H1 (cell line): ENCODE measurements around the gene CDHR2. TPM values are rescaled to one million over a fixed set of nuclear protein-coding genes. Genes with fewer than 3 reads are reported as not detected.

Source experiments
- CTCF ChIA-PET: fragments of 300-600 bp; sonication (Branson Sonifier 250); formaldehyde crosslinking; loops from one replicate; lab custom pipeline; 2021; ENCODE audit not compliant: partially characterized antibody; lab: Charles Lee
- POLR2A ChIA-PET: fragments of 300-600 bp; sonication (Branson Sonifier 250); formaldehyde crosslinking; loops from one replicate; lab custom pipeline; 2021; ENCODE audit warnings: inconsistent platforms; ENCODE audit not compliant: partially characterized antibody; lab: Charles Lee
- DNase-seq, 2 experiments: peaks; one replicate each; pipeline versions ENCODE4 v3.0.0 to v3.0.0-alpha.2; 2010 to 2022; ENCODE audit warnings: low spot score in 2 of 2, low read depth in 1 of 2, mixed read lengths in 1 of 2
- FAIRE-seq: peaks from 2 replicates; lab custom pipeline; 2011; peaks lifted over from hg19 to GRCh38; lab: Jason Lieb, UNC
- H2AFZ ChIP-seq: 2 replicates; pipeline ENCODE4 v1.8.1; 2012; ENCODE audit warnings: low read length, inconsistent platforms
- H2AK5ac ChIP-seq: 2 replicates; pipeline ENCODE4 v1.6.1; 2013; ENCODE audit warnings: low read depth, low read length
- H2BK120ac ChIP-seq: replicated peaks from 2 replicates; pipeline ENCODE3; 2013; ENCODE audit warnings: low read depth, low read length, inconsistent platforms
- H2BK12ac ChIP-seq: 2 replicates; pipeline ENCODE4 v1.6.1; 2013; ENCODE audit warnings: low read depth, low read length
- H2BK15ac ChIP-seq: 2 replicates; pipeline ENCODE4 v1.6.1; 2013; ENCODE audit warnings: low read length
- H2BK20ac ChIP-seq: 2 replicates; pipeline ENCODE4 v1.6.1; 2013; ENCODE audit warnings: low read length
- H2BK5ac ChIP-seq: 2 replicates; pipeline ENCODE4 v1.6.1; 2013; ENCODE audit warnings: low read depth, low read length
- H3K14ac ChIP-seq: 2 replicates; pipeline ENCODE4 v1.6.1; 2013; ENCODE audit warnings: inconsistent platforms; ENCODE audit not compliant: insufficient read length
- H3K18ac ChIP-seq: 2 replicates; pipeline ENCODE4 v1.6.1; 2013; ENCODE audit warnings: low read length; ENCODE audit errors: extremely low read depth
- H3K23ac ChIP-seq: 2 replicates; pipeline ENCODE4 v1.6.1; 2013; ENCODE audit warnings: inconsistent platforms; ENCODE audit not compliant: insufficient read length
- H3K23me2 ChIP-seq: 2 replicates; pipeline ENCODE4 v1.6.1; 2013; ENCODE audit warnings: low read depth, low read length
- H3K27ac ChIP-seq: 2 replicates; pipeline ENCODE4 v1.6.1; 2011; ENCODE audit warnings: low read depth, low read length, inconsistent platforms
- H3K27me3 ChIP-seq, 4 experiments: replicated peaks in 1 of 4; 1 replicate in 1 of 4; 2 replicates in 3 of 4; pipeline versions ENCODE4 v1.6.1 to v1.8.1; 2011 to 2013; ENCODE audit warnings: low read length in 3 of 4, mild to moderate bottlenecking in 3 of 4, inconsistent platforms in 2 of 4, mixed read lengths in 2 of 4, moderate library complexity in 1 of 4; ENCODE audit not compliant: control insufficient read depth in 3 of 4, insufficient read depth in 3 of 4; ENCODE audit errors: extremely low read depth in 1 of 4
- H3K36me3 ChIP-seq, 4 experiments: 2 replicates each; pipeline versions ENCODE4 v1.6.1 to v1.8.1; 2011 to 2013; ENCODE audit warnings: mild to moderate bottlenecking in 4 of 4, low read length in 3 of 4, moderate library complexity in 2 of 4, control low read depth in 1 of 4, inconsistent platforms in 1 of 4; ENCODE audit not compliant: insufficient read depth in 4 of 4, control insufficient read depth in 2 of 4
- H3K4ac ChIP-seq: replicated peaks from 2 replicates; pipeline ENCODE3; 2013; ENCODE audit warnings: low read length, low read depth, mixed read lengths, inconsistent platforms; ENCODE audit not compliant: insufficient read length
- H3K4me1 ChIP-seq, 4 experiments: replicated peaks in 1 of 4; 1 replicate in 1 of 4; 2 replicates in 3 of 4; pipeline versions ENCODE4 v1.6.1 to v1.8.1; 2011 to 2013; ENCODE audit warnings: low read length in 3 of 4, inconsistent platforms in 2 of 4, mixed read lengths in 1 of 4; ENCODE audit not compliant: insufficient read depth in 4 of 4, control insufficient read depth in 3 of 4
- H3K4me2 ChIP-seq, 2 experiments: 2 replicates each; pipeline versions ENCODE4 v1.6.1 to v1.8.1; 2011 to 2013; ENCODE audit warnings: low read depth in 2 of 2, low read length in 2 of 2, control low read depth in 1 of 2, inconsistent platforms in 1 of 2, mild to moderate bottlenecking in 1 of 2; ENCODE audit not compliant: insufficient read depth in 1 of 2
- H3K4me3 ChIP-seq, 4 experiments: fragments of 200-600, 300-600 bp in 1 of 4; sonication (generic), shearing (Covaris generic), sonication (Bioruptor Twin) in 1 of 4; 2 replicates each; pipeline versions ENCODE4 v1.5.1 to v1.8.1; 2011 to 2016; ENCODE audit warnings: low read length in 4 of 4, low read depth in 3 of 4, control low read depth in 2 of 4, inconsistent platforms in 2 of 4, mild to moderate bottlenecking in 2 of 4, mixed read lengths in 1 of 4, moderate library complexity in 1 of 4; ENCODE audit not compliant: insufficient read depth in 2 of 4; ENCODE audit errors: extremely low read depth in 1 of 4
- H3K56ac ChIP-seq: replicated peaks from 2 replicates; pipeline ENCODE3; 2013; ENCODE audit warnings: low read depth, mild to moderate bottlenecking, mixed read lengths, low read length, inconsistent platforms; ENCODE audit not compliant: insufficient read length
- H3K79me1 ChIP-seq: 2 replicates; pipeline ENCODE4 v1.6.1; 2013; ENCODE audit warnings: low read depth, low read length, control low read depth
- H3K79me2 ChIP-seq, 2 experiments: 2 replicates each; pipeline versions ENCODE4 v1.6.1 to v1.8.1; 2012 to 2013; ENCODE audit warnings: low read length in 2 of 2, mild to moderate bottlenecking in 2 of 2, inconsistent platforms in 1 of 2; ENCODE audit not compliant: insufficient read depth in 2 of 2, control insufficient read depth in 1 of 2
- H3K9ac ChIP-seq, 4 experiments: replicated peaks in 1 of 4; 1 replicate in 1 of 4; 2 replicates in 3 of 4; pipeline versions ENCODE4 v1.6.1 to v1.8.1; 2011 to 2013; ENCODE audit warnings: low read depth in 3 of 4, low read length in 3 of 4, control low read depth in 2 of 4, mild to moderate bottlenecking in 2 of 4, moderate library complexity in 2 of 4, inconsistent platforms in 1 of 4; ENCODE audit errors: extremely low read depth in 1 of 4
- H3K9me3 ChIP-seq, 2 experiments: 2 replicates each; pipeline versions ENCODE4 v1.6.1 to v1.8.1; 2012 to 2013; ENCODE audit warnings: mild to moderate bottlenecking in 2 of 2, moderate library complexity in 2 of 2, control low read depth in 1 of 2, inconsistent platforms in 1 of 2, low read depth in 1 of 2, low read length in 1 of 2, mixed read lengths in 1 of 2; ENCODE audit not compliant: insufficient read depth in 2 of 2
- H4K20me1 ChIP-seq, 2 experiments: replicated peaks in 1 of 2; 2 replicates each; pipeline versions ENCODE3 to v1.8.1; 2011 to 2013; ENCODE audit warnings: inconsistent platforms in 2 of 2, low read length in 2 of 2, mild to moderate bottlenecking in 1 of 2; ENCODE audit not compliant: insufficient read depth in 2 of 2, control insufficient read depth in 1 of 2
- H4K5ac ChIP-seq: 2 replicates; pipeline ENCODE4 v1.6.1; 2013; ENCODE audit warnings: low read length, low read depth, mixed read lengths, inconsistent platforms; ENCODE audit not compliant: insufficient read length
- H4K8ac ChIP-seq: 2 replicates; pipeline ENCODE4 v1.8.0; 2013; ENCODE audit warnings: mild to moderate bottlenecking, moderate library complexity, low read length, inconsistent platforms; ENCODE audit not compliant: insufficient read depth; ENCODE audit errors: extremely low read depth
- H4K91ac ChIP-seq: replicated peaks from 2 replicates; pipeline ENCODE3; 2013; ENCODE audit warnings: low read length, mixed read lengths, inconsistent platforms; ENCODE audit not compliant: insufficient read length
- ASH2L ChIP-seq: fragments of 200-600, 300-600 bp; sonication (generic); IDR thresholded peaks from one replicate; pipeline ENCODE4 v1.7.1; 2017; ENCODE audit warnings: low read length
- BCL11A ChIP-seq, 2 experiments: IDR thresholded peaks; one replicate each; pipeline ENCODE4 v1.6.1; 2011; ENCODE audit warnings: low read depth in 2 of 2, low read length in 2 of 2, mild to moderate bottlenecking in 2 of 2
- MAFK ChIP-seq: IDR thresholded peaks from 2 replicates; pipeline ENCODE4 v1.6.1; 2012; ENCODE audit warnings: low read depth, mild to moderate bottlenecking, improper control_type of control experiment, low read length
- SIN3A ChIP-seq, 2 experiments: IDR thresholded peaks in 1 of 2; conservative IDR thresholded peaks in 1 of 2; 2 replicates each; pipeline ENCODE4 v1.6.1; 2011 to 2012; ENCODE audit warnings: low read length in 2 of 2, improper control_type of control experiment in 1 of 2, low read depth in 1 of 2, mild to moderate bottlenecking in 1 of 2
- WGBS, 2 experiments: shearing (Covaris generic) in 1 of 2; methylation state at CpG; one replicate each; pipeline versions ENCODE4 v1.1.6 to v1.1.7; 2013 to 2015; ENCODE audit warnings: low lambda C conversion rate in 2 of 2, mixed read lengths in 2 of 2, inconsistent platforms in 1 of 2, low coverage in 1 of 2, missing lambda C conversion rate in 1 of 2; ENCODE audit not compliant: insufficient replicate concordance in 2 of 2, insufficient coverage in 1 of 2, insufficient read length in 1 of 2; ENCODE audit errors: extremely low coverage in 1 of 2, missing lambda C conversion rate in 1 of 2; 5-methylcytosine and 5-hydroxymethylcytosine counted together
- polyA plus RNA-seq, 7 experiments: library from polyadenylated mRNA; depleted of rRNA in 3 of 7; stranded (reverse) in 5 of 7; unstranded in 2 of 7; fragments of >200 nt in 5 of 7; fragments of 200-250 nt in 2 of 7; gene quantifications; 1 replicate in 5 of 7; 2 replicates in 1 of 7; 4 replicates in 1 of 7; pipeline versions ENCODE4 v1.2.1 to v1.2.3, GENCODE V29; 2011 to 2013; ENCODE audit warnings: missing spikeins in 2 of 7, mixed read lengths in 2 of 7
- total RNA-seq: library from RNA; stranded (reverse); fragmentation: NEBNext Ultra II Directional; extraction: Animal tissue kit (Norgen Biotek cat#: 25700); gene quantifications from 2 replicates; pipeline ENCODE4 v1.2.1, GENCODE V29; 2021

CDHR2 gene
- total and polyA plus RNA-seq, 2 of the 8 experiments (the other 6 are each of a cell fraction or from before 2014, with no cell fraction given) = 0.02 to 0.43 TPM

DNA sequence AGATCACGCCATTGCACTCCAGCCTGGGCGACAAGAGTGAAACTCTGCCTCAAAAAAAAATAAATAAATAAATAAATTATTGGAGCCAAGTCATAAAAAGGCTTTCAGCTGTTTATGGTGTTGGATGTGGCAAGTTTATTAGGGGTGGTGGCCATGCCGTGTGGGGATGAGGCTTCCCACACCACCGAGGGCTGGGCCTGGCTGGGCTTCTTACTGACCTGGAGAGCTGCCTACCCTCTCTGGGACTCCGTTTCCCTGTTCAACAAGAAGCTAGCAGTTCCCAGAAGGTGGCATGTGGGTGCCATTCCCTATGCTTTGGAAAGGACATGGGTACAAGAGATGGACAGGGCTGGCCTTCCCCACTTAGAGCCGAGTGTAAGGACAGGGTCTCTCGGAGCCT lies 38.3 kb downstream of the CDHR2 start:
- H2BK15ac ChIP-seq = no peak overlapping the region
- TF ChIP-seq ASH2L = no peak
- TF ChIP-seq MAFK = no peak
- TF ChIP-seq SIN3A (conservative IDR thresholded peaks at IDR 0.05 in 1 of 2, IDR thresholded peaks at IDR 0.05 in 1 of 2; ENCODE audit: low read depth in 1 of 2, low read length in 2 of 2) = no peak
- no peak for TF ChIP-seq BCL11A (IDR thresholded peaks at IDR 0.05; ENCODE audit: low read depth in 2 of 2, low read length in 2 of 2)
- DNase-seq (no peak), FAIRE-seq (no peak)
- H3K18ac ChIP-seq = no peak overlapping the region
- H2BK5ac ChIP-seq = no peak overlapping the region
- no peak overlapping the region for H3K9ac ChIP-seq
- peaks cover 17% of the 10 kb centered on the region; the same call in 1 of the 2 replicates for H3K23me2 ChIP-seq
- H3K4me3 ChIP-seq = no peak overlapping the region
- no peak overlapping the region for H2BK12ac ChIP-seq
- no peak overlapping the region for H3K27ac ChIP-seq
- no peak overlapping the region for H2BK120ac ChIP-seq
- H3K79me2 ChIP-seq = no peaks in the 10 kb centered on the region
- H4K5ac ChIP-seq = no peak overlapping the region
- no peaks in the 10 kb centered on the region for H3K36me3 ChIP-seq
- H2BK20ac ChIP-seq = no peak overlapping the region
- H4K20me1 ChIP-seq = peaks cover 0 to 9% of the 10 kb centered on the region in 2 experiments
- H3K14ac ChIP-seq = no peak overlapping the region
- H3K4me1 ChIP-seq = no peaks in the 10 kb centered on the region
- WGBS, 2 experiments = 88% methylated on average over 6 of the region's 7 CpGs; no CpG with 5 or more reads in 1 of the 2 experiments
- no peak overlapping the region for H3K4ac ChIP-seq
- no peak overlapping the region for H3K56ac ChIP-seq
- no peak overlapping the region for H2AK5ac ChIP-seq
- no peaks in the 10 kb centered on the region; a peak in 1 of 7 replicates for H3K27me3 ChIP-seq
- CTCF ChIA-PET = interaction anchor here (1.0 to 4.5 kb wide), 5 partner anchors 8 to 170 kb away, joined by 4 to 29 read pairs (median 6); no protein-coding TSS in a partner anchor
- peaks cover 17 to 26% of the 10 kb centered on the region in 2 experiments for H3K9me3 ChIP-seq
- no peak overlapping the region for H2AFZ ChIP-seq
- no peak overlapping the region for H3K23ac ChIP-seq
- no peak overlapping the region for H4K91ac ChIP-seq
- H3K4me2 ChIP-seq = no peak overlapping the region
- no peaks in the 10 kb centered on the region for H3K79me1 ChIP-seq
- POLR2A ChIA-PET = interaction anchor here (1.3 kb wide), 1 partner anchor 51 kb away, joined by 3 read pairs; no protein-coding TSS in a partner anchor
- H4K8ac ChIP-seq = no peak overlapping the region
